HG02610 (cell line): Measurements from ENCODE around the gene IGLL1.
"Not testable (repeated sequence)": the region's sequence is repeated elsewhere in the genome, so short reads cannot be mapped to it uniquely, and the experiment has no call there.

Experiments used
- ATAC-seq: cut with Tn5 transposase; IDR thresholded peaks from one replicate; pipeline ENCODE4 v1.9.1; 2021; ENCODE audit warnings: mild to moderate bottlenecking, moderate library complexity; ENCODE audit not compliant: unreplicated experiment

IGLL1 gene

GRCh38 chr22:23579870-23580575 lies at the start of gene IGLL1:
IGLL1 (minus strand) TSS chr22:23580290; CDS start chr22:23580190, 100 bp downstream.
- no peak for ATAC-seq

- ATAC-seq: not testable (repeated sequence)
These were observed 48.1 kb upstream of the IGLL1 start for GRCh38 chr22:23628056-23628743.

GRCh38 chr22:23627401-23628055 lies 47.4 kb upstream of the IGLL1 start:
- not testable (repeated sequence) for ATAC-seq

GRCh38 chr22:23626286-23626975 lies 46.3 kb upstream of the IGLL1 start:
- no peak for ATAC-seq

- no peak for ATAC-seq
These were observed 42.5 kb upstream of the IGLL1 start for GRCh38 chr22:23622634-23623033.

- ATAC-seq: not testable (repeated sequence)
These were observed 41.8 kb upstream of the IGLL1 start for GRCh38 chr22:23621916-23622315.

- ATAC-seq: no peak
These were observed 41.1 kb upstream of the IGLL1 start for GRCh38 chr22:23621082-23621780.

GRCh38 chr22:23613193-23613972 lies 33.3 kb upstream of the IGLL1 start:
- ATAC-seq: no peak

GRCh38 chr22:23609983-23610781 lies 30.1 kb upstream of the IGLL1 start:
- no peak for ATAC-seq

GRCh38 chr22:23608583-23608982 lies 28.5 kb upstream of the IGLL1 start:
- ATAC-seq: no peak

GRCh38 chr22:23606204-23607131 lies 26.4 kb upstream of the IGLL1 start:
- no peak for ATAC-seq

- no peak for ATAC-seq
These were observed 25.0 kb upstream of the IGLL1 start for GRCh38 chr22:23604939-23605712.

GRCh38 chr22:23603266-23603665 lies 23.2 kb upstream of the IGLL1 start:
- ATAC-seq: no peak

GRCh38 chr22:23598805-23599518 lies 18.9 kb upstream of the IGLL1 start:
- no peak for ATAC-seq

GRCh38 chr22:23597576-23598268 lies 17.6 kb upstream of the IGLL1 start:
- ATAC-seq: not testable (repeated sequence)

GRCh38 chr22:23595904-23596303 lies 15.8 kb upstream of the IGLL1 start:
- ATAC-seq: not testable (repeated sequence)
